ENCODE measurements around the gene ART3.

DNA sequence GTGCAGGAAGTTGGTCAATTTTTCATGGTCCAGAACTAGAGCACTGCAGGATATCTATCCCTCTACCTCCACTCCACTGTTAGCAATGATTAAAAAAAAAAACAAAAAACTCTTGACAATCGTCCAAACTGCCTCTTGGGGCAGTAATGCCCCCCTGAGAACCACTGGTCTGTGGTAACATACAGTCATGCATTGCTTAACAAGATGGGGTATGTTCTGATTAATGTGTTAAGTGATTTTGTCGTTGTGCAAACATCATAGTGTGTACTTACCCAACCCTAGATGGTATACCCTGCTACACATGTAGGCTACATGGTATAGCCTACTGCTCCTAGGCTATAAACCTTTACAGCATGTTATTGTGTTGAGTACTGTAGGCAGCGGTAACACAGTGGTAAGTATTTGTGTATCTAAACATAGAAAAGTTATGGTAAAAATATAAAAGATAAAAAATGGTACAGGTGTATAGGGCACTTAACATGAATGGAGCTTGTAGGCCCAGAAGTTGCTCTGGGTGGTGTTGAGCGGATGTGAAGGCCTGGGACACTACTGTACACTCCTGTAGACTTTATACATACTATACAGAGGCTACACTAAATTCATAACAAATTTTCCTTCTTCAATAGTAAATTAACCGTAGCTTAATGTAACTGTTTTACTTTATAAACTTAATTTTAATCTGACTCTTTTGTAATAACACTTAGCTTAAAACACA is 34.1 kb downstream of the ART3 start:
- TF ChIP-seq POLR2AphosphoS5 (IDR thresholded peaks at IDR 0.05; ENCODE audit: low read depth, low read length) = no peak
- TF ChIP-seq TAF1 (IDR thresholded peaks at IDR 0.05; ENCODE audit: borderline replicate concordance, insufficient read depth, low read length) = no peak
- TF ChIP-seq FOXP2 (optimal IDR thresholded peaks at IDR 0.05; ENCODE audit: borderline replicate concordance, extremely low read depth, extremely low read length, insufficient read depth) = no peak
